Left ventricle myocardium superior (tissue), 1 donor: Measurements from ENCODE around the gene CDK5RAP2. TPM values are rescaled to one million over a fixed set of nuclear protein-coding genes. Genes with fewer than 3 reads are reported as not detected.
A peak's percentile ranks its signal among the peaks of the same experiment; 100 is the strongest.

ENCODE experiments used
- ATAC-seq: fragments of 200-7000 bp; cut with Tn5 transposase; one replicate; pipeline ENCODE4 v1.9.1; 2020; ENCODE audit warnings: mild to moderate bottlenecking, moderate library complexity
- DNase-seq: peaks from one replicate; pipeline ENCODE4 v3.0.0-alpha.2; 2020
- intact Hi-C: fragments of 100-400 bp; cut with micrococcal nuclease; formaldehyde crosslinking; loops from one replicate; pipeline ENCODE4 v1.11.0; 2022
- total RNA-seq: library from RNA; stranded (reverse); fragmentation: NEBNext Ultra II Directional; extraction: Animal tissue kit (Norgen Biotek cat#: 25700); gene quantifications from one replicate; pipeline ENCODE4 v1.2.1, GENCODE V29; 2021
- donor health status: DM: no; HTN: yes; CAD: no; lungs with severe emphysema.

CDK5RAP2 gene
- total RNA-seq, 1 donor from 2014 or later: 83.6 TPM

GRCh38 chr9:120593250-120593954, 13.4 kb upstream of the CDK5RAP2 start:
- intact Hi-C loops: no loop called here
- DNase-seq (no peak), ATAC-seq (no peak)

GRCh38 chr9:120592210-120592609, 12.2 kb upstream of the CDK5RAP2 start:
- ATAC-seq (no peak), DNase-seq (no peak)
- intact Hi-C loops: no loop called here

- no peak for DNase-seq
- no peak for ATAC-seq
- intact Hi-C loops: no loop called here
Observed at GRCh38 chr9:120587328-120587727, 7.4 kb upstream of the CDK5RAP2 start.

- ATAC-seq (peak; percentile 23), DNase-seq (no peak)
- intact Hi-C loops: no loop called here
Observed at GRCh38 chr9:120583958-120584369, 4.0 kb upstream of the CDK5RAP2 start.

GRCh38 chr9:120579139-120580050, 572 bp downstream of the CDK5RAP2 start:
- ATAC-seq: peak; percentile 1
- intact Hi-C loops: no loop called here
- DNase-seq: no peak

GRCh38 chr9:120574473-120574872, 5.5 kb downstream of the CDK5RAP2 start:
- intact Hi-C loops: no loop called here
- no peak for DNase-seq
- ATAC-seq: no peak

GRCh38 chr9:120572472-120572871, 7.5 kb downstream of the CDK5RAP2 start:
- intact Hi-C loops: no loop called here
- DNase-seq (no peak), ATAC-seq (no peak)

- intact Hi-C loops: no loop called here
- peak; percentile 84 for DNase-seq
Observed at GRCh38 chr9:120571443-120572257, 8.3 kb downstream of the CDK5RAP2 start.

GRCh38 chr9:120570296-120570695, 9.7 kb downstream of the CDK5RAP2 start:
- intact Hi-C loops: no loop called here
- DNase-seq: no peak
- ATAC-seq: no peak

More at GRCh38 chr9:120571443-120572257, 8.3 kb downstream of the CDK5RAP2 start:
- peak; percentile 95 for ATAC-seq

GRCh38 chr9:120569556-120569955, 10.4 kb downstream of the CDK5RAP2 start:
- ATAC-seq: no peak
- intact Hi-C loops: no loop called here
- no peak for DNase-seq

- intact Hi-C loops: no loop called here
- DNase-seq (no peak), ATAC-seq (no peak)
Observed at GRCh38 chr9:120568816-120569215, 11.2 kb downstream of the CDK5RAP2 start.

GRCh38 chr9:120567874-120568273, 12.1 kb downstream of the CDK5RAP2 start:
- DNase-seq: no peak
- intact Hi-C loops: no loop called here
- ATAC-seq: no peak

- no peak for ATAC-seq
- intact Hi-C loops: no loop called here
- DNase-seq: no peak
Observed at GRCh38 chr9:120567081-120567480, 12.9 kb downstream of the CDK5RAP2 start.

- ATAC-seq (no peak), DNase-seq (no peak)
- intact Hi-C loops: no loop called here
Observed at GRCh38 chr9:120564589-120564988, 15.4 kb downstream of the CDK5RAP2 start.

- DNase-seq (peak; percentile 44), ATAC-seq (peak; percentile 66)
- intact Hi-C loops: no loop called here
Observed at GRCh38 chr9:120562861-120563443, 17.0 kb downstream of the CDK5RAP2 start.

GRCh38 chr9:120561709-120562108, 18.3 kb downstream of the CDK5RAP2 start:
- intact Hi-C loops: no loop called here
- no peak for DNase-seq
- ATAC-seq: no peak

GRCh38 chr9:120559546-120559945, 20.4 kb downstream of the CDK5RAP2 start:
- intact Hi-C loops: no loop called here
- DNase-seq (no peak), ATAC-seq (no peak)

- ATAC-seq: no peak
- intact Hi-C loops: no loop called here
- DNase-seq: no peak
Observed at GRCh38 chr9:120558454-120558853, 21.5 kb downstream of the CDK5RAP2 start.

- ATAC-seq: no peak
- DNase-seq: no peak
- intact Hi-C loops: no loop called here
Observed at GRCh38 chr9:120557205-120557604, 22.8 kb downstream of the CDK5RAP2 start.
